Midbrain (tissue), 1 donor: ENCODE results near the gene SERINC1.

Experiments
- DNase-seq: peaks from one replicate; lab custom pipeline; 2025; lab: John Stamatoyannopoulos, UW

The SERINC1 gene

GRCh38 chr6:122393351-122393896 is 78.2 kb downstream of the SERINC1 start:
- DNase-seq: no peak
